HCT116 (cell line): ENCODE measurements around the gene NOTCH2NLA.
"Not testable (repeated sequence)": the region's sequence is repeated elsewhere in the genome, so short reads cannot be mapped to it uniquely, and the experiment has no call there.

Experiments
- CTCF ChIP-seq, 3 experiments: fragments of 200-600 bp in 1 of 3; sonication (generic) in 1 of 3; IDR thresholded peaks in 2 of 3; conservative IDR thresholded peaks in 1 of 3; 2 replicates each; pipeline ENCODE4 v1.5.1; 2012 to 2017; ENCODE audit warnings: low read depth in 2 of 3, low read length in 2 of 3, antibody characterized with exemption in 1 of 3, borderline replicate concordance in 1 of 3, control low read depth in 1 of 3, mild to moderate bottlenecking in 1 of 3, mixed read lengths in 1 of 3, mixed run types in 1 of 3, moderate library complexity in 1 of 3; ENCODE audit not compliant: insufficient read depth in 1 of 3
- EZH2phosphoT487 ChIP-seq: fragments of 200-600 bp; IDR thresholded peaks from 2 replicates; pipeline ENCODE4 v1.6.1; 2018; ENCODE audit warnings: antibody characterized with exemption, borderline replicate concordance
- RAD21 ChIP-seq: IDR thresholded peaks from 2 replicates; pipeline ENCODE4 v1.6.1; 2012; ENCODE audit warnings: low read depth, mild to moderate bottlenecking
- TCF7L2 ChIP-seq: IDR thresholded peaks from 2 replicates; pipeline ENCODE4 v1.7.0; 2011; ENCODE audit warnings: borderline replicate concordance, inconsistent platforms; ENCODE audit not compliant: insufficient read depth, insufficient read length; ENCODE audit errors: extremely low read depth
- ZFX ChIP-seq: fragments of 450-650 bp; IDR thresholded peaks from 2 replicates; pipeline ENCODE4 v1.6.1; 2017

- not testable (repeated sequence) for TF ChIP-seq CTCF (IDR thresholded peaks at IDR 0.05 in 2 of 3, conservative IDR thresholded peaks at IDR 0.05 in 1 of 3; ENCODE audit: borderline replicate concordance in 1 of 3, insufficient read depth in 1 of 3, low read depth in 2 of 3, low read length in 2 of 3); ZFX; TCF7L2; EZH2phosphoT487; RAD21
Observed at GRCh38 chr1:146251523-146251922, 22.7 kb upstream of the NOTCH2NLA start.
